ENCODE results near the gene SLC7A4. TPM values are rescaled to one million over a fixed set of nuclear protein-coding genes. Genes with fewer than 3 reads are reported as not detected.

The SLC7A4 gene
- total RNA-seq, 1 donor from 2014 or later = 1.6 TPM

DNA sequence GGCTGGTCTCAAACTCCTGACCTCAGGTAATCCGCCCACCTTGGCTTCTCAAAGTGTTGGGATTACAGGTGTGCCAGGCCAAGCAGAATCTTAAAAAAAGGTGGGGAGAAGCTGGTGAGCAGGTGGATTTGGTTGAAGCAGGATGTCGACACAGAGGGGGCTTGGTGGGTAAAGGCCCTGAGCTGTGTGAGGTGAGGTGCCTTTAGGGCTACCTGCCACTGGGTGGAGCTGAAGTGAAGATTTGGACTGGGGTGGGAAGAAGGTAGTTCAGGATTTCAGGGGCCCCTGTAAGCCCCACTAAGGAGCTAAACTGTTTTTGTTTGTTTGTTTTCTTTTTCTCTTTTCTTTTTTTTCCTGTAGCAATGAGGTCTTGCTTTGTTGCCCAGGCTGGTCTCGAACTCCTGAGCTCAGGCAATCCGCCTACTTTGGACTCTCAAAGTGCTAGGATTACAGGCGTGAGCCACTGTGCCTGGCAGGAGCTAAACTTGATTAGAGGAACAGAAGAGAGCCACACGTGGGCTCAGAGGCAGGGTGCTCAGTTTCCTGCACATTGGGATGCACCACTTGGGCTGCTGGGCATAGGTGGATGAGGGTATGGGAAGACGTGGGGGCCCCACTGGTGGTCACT lies 11.4 kb downstream of the SLC7A4 start:
- H3K9me3 ChIP-seq (ENCODE audit: control insufficient read depth in 3 of 3, low read length in 3 of 3) = no peaks in the 10 kb centered on the region
- H3K36me3 ChIP-seq (ENCODE audit: control insufficient read depth in 3 of 3, insufficient read depth in 3 of 3, low read length in 3 of 3) = peaks cover 9 to 30% (median 9%) of the 10 kb centered on the region in 3 donors
- H3K4me3 ChIP-seq (ENCODE audit: low read length in 3 of 3) = no peak overlapping the region
- H3K9ac ChIP-seq (ENCODE audit: low read depth in 1 of 3, low read length in 3 of 3) = no peak overlapping the region
- H3K27ac ChIP-seq (ENCODE audit: low read depth, low read length) = no peak overlapping the region
- H3K4me1 ChIP-seq (ENCODE audit: control insufficient read depth in 3 of 3, insufficient read depth in 3 of 3, low read length in 3 of 3) = peaks cover 0 to 14% (median 10%) of the 10 kb centered on the region in 3 donors
- no peaks in the 10 kb centered on the region for H3K27me3 ChIP-seq (ENCODE audit: control insufficient read depth in 3 of 3, insufficient read depth in 3 of 3, low read length in 3 of 3)

GRCh38 chr22:21018314-21018713 lies 14.0 kb downstream of the SLC7A4 start:
- Histone ChIP-seq H3K27me3 (ENCODE audit: control insufficient read depth in 3 of 3, insufficient read depth in 3 of 3, low read length in 3 of 3) (no peaks in the 10 kb centered on the region), H3K9me3 (ENCODE audit: control insufficient read depth in 3 of 3, low read length in 3 of 3) (no peaks in the 10 kb centered on the region), H3K27ac (ENCODE audit: low read depth, low read length) (no peak overlapping the region), H3K9ac (ENCODE audit: low read depth in 1 of 3, low read length in 3 of 3) (no peak overlapping the region), H3K4me1 (ENCODE audit: control insufficient read depth in 3 of 3, insufficient read depth in 3 of 3, low read length in 3 of 3) (peaks cover 7 to 34% (median 29%) of the 10 kb centered on the region in 3 donors), H3K36me3 (ENCODE audit: control insufficient read depth in 3 of 3, insufficient read depth in 3 of 3, low read length in 3 of 3) (peaks cover 6 to 20% (median 7%) of the 10 kb centered on the region in 3 donors), H3K4me3 (ENCODE audit: low read length in 3 of 3) (no peak overlapping the region)

DNA sequence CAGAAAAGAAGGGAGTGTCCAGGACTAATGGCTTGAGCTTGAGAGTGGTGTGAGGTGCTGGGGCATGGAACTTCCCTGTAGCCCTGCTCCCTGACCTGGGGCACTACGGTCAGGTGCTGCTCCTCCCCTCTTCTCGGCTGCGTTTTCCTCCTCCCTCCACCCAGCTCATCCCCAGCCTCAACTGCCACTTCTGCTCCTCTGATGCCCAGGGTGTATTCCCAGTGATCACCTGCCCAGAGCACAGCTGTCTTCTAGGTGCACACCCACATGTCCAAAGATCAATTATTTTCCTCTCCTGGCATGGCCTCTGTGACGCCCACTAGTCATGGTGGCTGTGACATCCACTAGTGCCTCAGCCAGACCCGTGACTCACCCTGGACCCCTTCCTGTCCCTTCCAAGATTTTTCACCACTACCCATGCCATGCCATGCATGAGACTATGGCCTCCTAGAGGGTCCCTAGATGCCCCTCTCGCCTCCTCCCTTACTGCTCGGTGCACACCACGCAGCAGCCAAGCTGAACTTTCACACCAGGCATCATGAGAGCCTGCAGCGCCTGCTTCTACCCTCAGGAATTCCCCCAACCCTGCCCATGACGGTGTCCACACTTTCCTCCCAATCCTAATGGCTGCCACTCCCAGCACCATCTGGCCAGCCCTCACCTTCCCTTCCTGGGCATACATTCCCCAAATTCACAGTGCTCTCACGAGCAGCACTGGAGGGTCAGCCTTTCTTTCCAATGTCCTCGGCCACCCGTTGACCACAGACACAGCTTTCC lies 15.5 kb downstream of the SLC7A4 start:
- peaks cover 3 to 17% (median 7%) of the 10 kb centered on the region in 3 donors for H3K36me3 ChIP-seq (ENCODE audit: control insufficient read depth in 3 of 3, insufficient read depth in 3 of 3, low read length in 3 of 3)

DNA sequence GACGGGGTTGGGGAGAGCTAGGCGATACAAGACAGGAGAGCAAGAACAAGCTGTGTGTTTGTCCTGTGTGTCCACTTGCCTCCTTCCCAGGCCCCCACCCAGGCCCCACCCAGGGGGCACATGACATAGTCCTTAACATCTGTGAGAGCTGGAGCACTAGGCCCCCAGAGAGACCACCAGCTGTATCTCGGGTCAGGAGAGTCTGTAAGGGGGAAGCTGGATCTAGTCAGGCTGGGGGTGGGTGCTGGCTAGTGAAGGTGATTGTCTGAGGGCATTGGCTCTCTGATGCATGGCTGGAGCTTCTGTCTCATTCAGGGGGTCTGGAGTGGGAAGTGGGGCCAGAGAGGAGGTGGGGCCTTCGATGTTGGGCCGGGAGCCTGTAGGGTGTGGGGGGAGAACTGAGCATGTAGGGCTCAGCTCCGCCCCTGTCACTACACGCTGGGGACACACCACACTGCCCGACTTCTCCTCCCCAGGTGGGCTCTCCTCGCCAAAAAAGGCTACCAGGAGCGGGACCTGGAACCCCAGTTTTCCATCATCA lies 16.8 kb downstream of the SLC7A4 start:
- Histone ChIP-seq H3K4me3 (ENCODE audit: low read length in 3 of 3) (peak overlapping the region; percentile 75 to 87 (median 85)), H3K27ac (ENCODE audit: low read depth, low read length) (peak overlapping the region; percentile 87), H3K27me3 (ENCODE audit: control insufficient read depth in 3 of 3, insufficient read depth in 3 of 3, low read length in 3 of 3) (no peaks in the 10 kb centered on the region), H3K9ac (ENCODE audit: low read depth in 1 of 3, low read length in 3 of 3) (peak overlapping the region; percentile 77 to 85 (median 80)), H3K36me3 (ENCODE audit: control insufficient read depth in 3 of 3, insufficient read depth in 3 of 3, low read length in 3 of 3) (peaks cover 3 to 17% (median 7%) of the 10 kb centered on the region in 3 donors), H3K9me3 (ENCODE audit: control insufficient read depth in 3 of 3, low read length in 3 of 3) (no peaks in the 10 kb centered on the region), H3K4me1 (ENCODE audit: control insufficient read depth in 3 of 3, insufficient read depth in 3 of 3, low read length in 3 of 3) (peaks cover 7 to 34% (median 29%) of the 10 kb centered on the region in 3 donors)

More for the DNA sequence above, 15.5 kb downstream of the SLC7A4 start:
- no peaks in the 10 kb centered on the region for H3K9me3 ChIP-seq (ENCODE audit: control insufficient read depth in 3 of 3, low read length in 3 of 3)
- H3K27ac ChIP-seq (ENCODE audit: low read depth, low read length) = no peak overlapping the region
- peak overlapping the region in 1 of 3 donors; percentile 35 for H3K4me3 ChIP-seq (ENCODE audit: low read length in 3 of 3)
- peaks cover 7 to 34% (median 29%) of the 10 kb centered on the region in 3 donors for H3K4me1 ChIP-seq (ENCODE audit: control insufficient read depth in 3 of 3, insufficient read depth in 3 of 3, low read length in 3 of 3)
- no peaks in the 10 kb centered on the region for H3K27me3 ChIP-seq (ENCODE audit: control insufficient read depth in 3 of 3, insufficient read depth in 3 of 3, low read length in 3 of 3)
- H3K9ac ChIP-seq (ENCODE audit: low read depth in 1 of 3, low read length in 3 of 3) = peak overlapping the region in 1 of 3 donors; percentile 25

- no peaks in the 10 kb centered on the region for H3K9me3 ChIP-seq (ENCODE audit: control insufficient read depth in 3 of 3, low read length in 3 of 3)
- peaks cover 3 to 17% (median 7%) of the 10 kb centered on the region in 3 donors for H3K36me3 ChIP-seq (ENCODE audit: control insufficient read depth in 3 of 3, insufficient read depth in 3 of 3, low read length in 3 of 3)
- no peaks in the 10 kb centered on the region for H3K27me3 ChIP-seq (ENCODE audit: control insufficient read depth in 3 of 3, insufficient read depth in 3 of 3, low read length in 3 of 3)
- H3K4me1 ChIP-seq (ENCODE audit: control insufficient read depth in 3 of 3, insufficient read depth in 3 of 3, low read length in 3 of 3) = peaks cover 7 to 34% (median 29%) of the 10 kb centered on the region in 3 donors
- H3K4me3 ChIP-seq (ENCODE audit: low read length in 3 of 3) = peak within 1 kb of the TSS; percentile 75 to 87 (median 85)
- H3K9ac ChIP-seq (ENCODE audit: low read depth in 1 of 3, low read length in 3 of 3) = peak within 1 kb of the TSS; percentile 77 to 85 (median 80)
- H3K27ac ChIP-seq (ENCODE audit: low read depth, low read length) = peak within 1 kb of the TSS; percentile 87
Observed at GRCh38 chr22:21014726-21015465, 17.5 kb downstream of the SLC7A4 start, which contains the start of gene P2RX6. Gene P2RX6, plus strand, starts transcription at chr22:21015165. Its CDS starts 10 bp downstream, at chr22:21015175.

- Histone ChIP-seq H3K4me1 (ENCODE audit: control insufficient read depth in 3 of 3, insufficient read depth in 3 of 3, low read length in 3 of 3) (peaks cover 7 to 34% (median 29%) of the 10 kb centered on the region in 3 donors), H3K9me3 (ENCODE audit: control insufficient read depth in 3 of 3, low read length in 3 of 3) (no peaks in the 10 kb centered on the region), H3K27me3 (ENCODE audit: control insufficient read depth in 3 of 3, insufficient read depth in 3 of 3, low read length in 3 of 3) (no peaks in the 10 kb centered on the region), H3K9ac (ENCODE audit: low read depth in 1 of 3, low read length in 3 of 3) (peak overlapping the region; percentile 77 to 85 (median 80)), H3K36me3 (ENCODE audit: control insufficient read depth in 3 of 3, insufficient read depth in 3 of 3, low read length in 3 of 3) (peaks cover 3 to 17% (median 7%) of the 10 kb centered on the region in 3 donors), H3K27ac (ENCODE audit: low read depth, low read length) (peak overlapping the region; percentile 87), H3K4me3 (ENCODE audit: low read length in 3 of 3) (peak overlapping the region; percentile 75 to 87 (median 85))
Observed at GRCh38 chr22:21014202-21014725, 18.1 kb downstream of the SLC7A4 start.

DNA sequence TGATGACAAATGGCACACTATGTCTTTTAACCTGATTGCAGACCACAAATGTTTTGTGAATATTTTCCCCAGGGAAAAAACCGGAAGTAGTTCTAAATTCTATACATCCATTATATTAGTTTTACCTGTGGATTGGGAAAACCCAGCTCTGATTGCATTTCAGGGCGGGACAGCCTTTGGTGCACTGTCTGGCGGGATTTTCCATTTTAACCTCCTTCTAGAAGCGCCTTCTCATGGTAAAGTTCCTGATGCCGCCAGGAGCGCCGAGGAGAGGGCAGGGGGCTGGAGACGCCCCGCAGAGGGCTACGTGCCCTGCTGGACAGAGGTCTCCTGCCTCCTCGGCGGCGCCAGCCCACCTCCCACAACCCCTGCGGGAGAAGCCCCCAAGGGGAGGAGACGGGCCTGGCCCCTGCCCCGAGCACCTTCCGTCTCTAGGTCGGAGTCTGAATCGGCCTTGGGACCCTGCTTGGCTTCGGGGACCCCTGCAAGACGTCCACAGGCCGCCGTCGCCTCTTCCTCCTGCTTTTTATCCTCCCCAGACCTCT lies 18.6 kb downstream of the SLC7A4 start:
- H3K27me3 ChIP-seq (ENCODE audit: control insufficient read depth in 3 of 3, insufficient read depth in 3 of 3, low read length in 3 of 3) = no peaks in the 10 kb centered on the region
- H3K36me3 ChIP-seq (ENCODE audit: control insufficient read depth in 3 of 3, insufficient read depth in 3 of 3, low read length in 3 of 3) = peaks cover 3 to 17% (median 7%) of the 10 kb centered on the region in 3 donors
- H3K4me1 ChIP-seq (ENCODE audit: control insufficient read depth in 3 of 3, insufficient read depth in 3 of 3, low read length in 3 of 3) = peaks cover 7 to 34% (median 29%) of the 10 kb centered on the region in 3 donors
- H3K4me3 ChIP-seq (ENCODE audit: low read length in 3 of 3) = peak overlapping the region; percentile 75 to 87 (median 85)
- H3K27ac ChIP-seq (ENCODE audit: low read depth, low read length) = peak overlapping the region; percentile 87
- H3K9ac ChIP-seq (ENCODE audit: low read depth in 1 of 3, low read length in 3 of 3) = peak overlapping the region in 2 of 3 donors; percentile 71 to 85
- H3K9me3 ChIP-seq (ENCODE audit: control insufficient read depth in 3 of 3, low read length in 3 of 3) = no peaks in the 10 kb centered on the region

GRCh38 chr22:21012446-21013407 lies 19.6 kb downstream of the SLC7A4 start:
- no peak overlapping the region for H3K27ac ChIP-seq (ENCODE audit: low read depth, low read length)
- no peaks in the 10 kb centered on the region for H3K27me3 ChIP-seq (ENCODE audit: control insufficient read depth in 3 of 3, insufficient read depth in 3 of 3, low read length in 3 of 3)
- no peak overlapping the region for H3K9ac ChIP-seq (ENCODE audit: low read depth in 1 of 3, low read length in 3 of 3)
- H3K4me1 ChIP-seq (ENCODE audit: control insufficient read depth in 3 of 3, insufficient read depth in 3 of 3, low read length in 3 of 3) = peaks cover 7 to 34% (median 29%) of the 10 kb centered on the region in 3 donors
- peaks cover 3 to 10% (median 4%) of the 10 kb centered on the region in 3 donors for H3K36me3 ChIP-seq (ENCODE audit: control insufficient read depth in 3 of 3, insufficient read depth in 3 of 3, low read length in 3 of 3)
- H3K4me3 ChIP-seq (ENCODE audit: low read length in 3 of 3) = no peak overlapping the region
- no peaks in the 10 kb centered on the region for H3K9me3 ChIP-seq (ENCODE audit: control insufficient read depth in 3 of 3, low read length in 3 of 3)

All from skeletal muscle tissue (tissue), 4 donors.